ENCODE data around the gene SLCO3A1.

SLCO3A1 gene

GRCh38 chr15:91861223-91861622 lies 7.7 kb downstream of the SLCO3A1 start (continued):
- TF ChIP-seq ZNF529 (tag by site-specific recombination; IDR thresholded peaks at IDR 0.05; ENCODE audit: insufficient replicate concordance) (no peak), GLIS2 (tag by site-specific recombination; IDR thresholded peaks at IDR 0.05) (no peak), ZNF311 (tag by site-specific recombination; IDR thresholded peaks at IDR 0.05; ENCODE audit: borderline replicate concordance) (no peak), ZNF10 (tag by site-specific recombination; IDR thresholded peaks at IDR 0.05) (no peak)
- TF ChIP-seq, protein P1, sequence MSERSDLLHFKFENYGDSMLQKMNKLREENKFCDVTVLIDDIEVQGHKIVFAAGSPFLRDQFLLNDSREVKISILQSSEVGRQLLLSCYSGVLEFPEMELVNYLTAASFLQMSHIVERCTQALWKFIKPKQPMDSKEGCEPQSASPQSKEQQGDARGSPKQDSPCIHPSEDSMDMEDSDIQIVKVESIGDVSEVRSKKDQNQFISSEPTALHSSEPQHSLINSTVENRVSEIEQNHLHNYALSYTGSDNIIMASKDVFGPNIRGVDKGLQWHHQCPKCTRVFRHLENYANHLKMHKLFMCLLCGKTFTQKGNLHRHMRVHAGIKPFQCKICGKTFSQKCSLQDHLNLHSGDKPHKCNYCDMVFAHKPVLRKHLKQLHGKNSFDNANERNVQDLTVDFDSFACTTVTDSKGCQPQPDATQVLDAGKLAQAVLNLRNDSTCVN (tag by site-specific recombination; optimal IDR thresholded peaks at IDR 0.05), result no peak

DNA sequence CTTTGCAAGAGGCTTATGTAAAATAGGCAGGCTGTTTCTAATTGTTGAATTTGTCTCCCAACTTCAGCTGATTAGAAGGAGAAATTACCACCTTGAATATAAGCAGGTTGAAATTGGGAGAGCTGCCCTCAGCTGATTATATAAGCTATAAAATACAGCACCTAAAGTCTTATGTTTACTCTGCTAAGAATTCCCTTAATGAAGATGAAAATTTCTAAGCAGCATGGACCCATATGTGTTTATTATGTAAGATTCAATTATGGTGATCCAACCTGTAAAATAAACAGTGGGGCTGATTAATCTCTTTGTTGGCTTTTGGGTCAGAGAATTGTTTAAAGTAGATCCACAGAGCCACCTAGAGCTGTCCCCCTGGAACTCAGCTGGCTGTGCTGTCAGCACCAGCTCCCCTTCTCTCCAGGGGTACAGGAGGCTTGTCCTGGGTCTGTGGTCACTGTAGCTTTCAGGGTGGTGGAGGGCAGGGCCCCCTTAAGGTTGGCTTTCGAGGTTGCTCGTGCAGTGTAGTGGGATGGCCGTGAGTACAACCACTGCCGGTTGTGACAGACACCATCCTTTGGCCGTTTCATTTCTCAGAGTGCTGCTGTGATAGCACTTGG lies 9.5 kb downstream of the SLCO3A1 start:
- Histone ChIP-seq H3K9me3 (ENCODE audit: control insufficient read depth, insufficient read depth, low read depth, low read length) (no peaks in the 10 kb centered on the region), H3K4me1 (ENCODE audit: control insufficient read depth, insufficient read depth, low read length) (peaks cover 1% of the 10 kb centered on the region), H3K27ac (ENCODE audit: extremely low read depth, low read depth, low read length) (no peak overlapping the region), H3K36me3 (ENCODE audit: control insufficient read depth in 2 of 2, insufficient read depth in 1 of 2, low read length in 2 of 2) (no peaks in the 10 kb centered on the region), H3K4me3 (ENCODE audit: low read depth, low read length) (no peak overlapping the region)
- ChIA-PET CTCF (interaction anchor here (0.7 to 1.7 kb wide), 2 partner anchors 9 to 11 kb away, joined by 3 to 5 read pairs; partner anchors contain the start of gene SLCO3A1), POLR2A (no interaction called here)
- TF ChIP-seq ZNF426 (tag by site-specific recombination; IDR thresholded peaks at IDR 0.05), result no peak
- TF ChIP-seq, protein P2, sequence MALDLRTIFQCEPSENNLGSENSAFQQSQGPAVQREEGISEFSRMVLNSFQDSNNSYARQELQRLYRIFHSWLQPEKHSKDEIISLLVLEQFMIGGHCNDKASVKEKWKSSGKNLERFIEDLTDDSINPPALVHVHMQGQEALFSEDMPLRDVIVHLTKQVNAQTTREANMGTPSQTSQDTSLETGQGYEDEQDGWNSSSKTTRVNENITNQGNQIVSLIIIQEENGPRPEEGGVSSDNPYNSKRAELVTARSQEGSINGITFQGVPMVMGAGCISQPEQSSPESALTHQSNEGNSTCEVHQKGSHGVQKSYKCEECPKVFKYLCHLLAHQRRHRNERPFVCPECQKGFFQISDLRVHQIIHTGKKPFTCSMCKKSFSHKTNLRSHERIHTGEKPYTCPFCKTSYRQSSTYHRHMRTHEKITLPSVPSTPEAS (tag by site-specific recombination; IDR thresholded peaks at IDR 0.05), result no peak
- no peak for TF ChIP-seq ZNF701 (tag by site-specific recombination; IDR thresholded peaks at IDR 0.05)
- no peak for TF ChIP-seq ZNF777 (tag by site-specific recombination; IDR thresholded peaks at IDR 0.05; ENCODE audit: borderline replicate concordance)

DNA sequence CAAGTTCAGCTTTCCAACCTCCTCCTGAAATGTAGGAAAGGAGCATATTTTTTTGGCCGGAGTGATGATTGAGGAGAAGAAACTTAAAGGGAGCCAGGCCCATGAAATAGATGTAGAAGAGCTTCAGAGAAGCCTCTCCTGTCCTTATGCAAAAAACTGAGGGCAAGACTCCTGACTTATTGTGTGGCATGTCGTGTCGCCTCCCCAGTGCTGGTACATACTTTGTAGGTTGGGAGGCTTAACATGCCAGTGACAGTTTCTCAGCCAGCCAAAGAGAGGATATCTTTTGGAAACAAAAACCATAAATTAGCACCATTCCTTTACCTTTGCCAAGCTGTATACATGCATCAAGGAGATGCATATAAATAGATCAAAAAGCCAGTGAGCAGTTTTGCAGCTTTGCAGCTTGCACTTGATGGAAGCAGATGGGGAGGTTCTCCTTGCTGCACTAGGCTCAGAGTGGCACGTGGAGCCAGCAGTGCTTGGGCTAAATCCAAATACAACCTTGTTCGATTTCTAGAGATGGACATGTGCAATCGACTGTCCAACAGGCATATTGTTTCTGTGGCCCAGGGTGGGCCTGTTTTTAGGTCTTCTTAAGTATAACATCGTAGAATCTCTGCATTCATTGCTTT lies 10.2 kb downstream of the SLCO3A1 start:
- Histone ChIP-seq H3K9me3 (ENCODE audit: control insufficient read depth, insufficient read depth, low read depth, low read length) (no peaks in the 10 kb centered on the region), H3K4me1 (ENCODE audit: control insufficient read depth, insufficient read depth, low read length) (no peaks in the 10 kb centered on the region; the same call in 1 of the 2 replicates), H3K27ac (ENCODE audit: extremely low read depth, low read depth, low read length) (no peak overlapping the region), H3K4me3 (ENCODE audit: low read depth, low read length) (no peak overlapping the region), H3K36me3 (ENCODE audit: control insufficient read depth in 2 of 2, insufficient read depth in 1 of 2, low read length in 2 of 2) (no peaks in the 10 kb centered on the region)
- CTCF ChIA-PET, result interaction anchor here (0.7 to 1.7 kb wide), 2 partner anchors 10 to 12 kb away, joined by 3 to 5 read pairs; partner anchors contain the start of gene SLCO3A1
- POLR2A ChIA-PET, result interaction anchor here (0.6 kb wide), 1 partner anchor 561 kb away, joined by 3 read pairs; no protein-coding TSS in a partner anchor
- TF ChIP-seq ZNF658 (tag by site-specific recombination; IDR thresholded peaks at IDR 0.05), result no peak
- TF ChIP-seq, protein P3, sequence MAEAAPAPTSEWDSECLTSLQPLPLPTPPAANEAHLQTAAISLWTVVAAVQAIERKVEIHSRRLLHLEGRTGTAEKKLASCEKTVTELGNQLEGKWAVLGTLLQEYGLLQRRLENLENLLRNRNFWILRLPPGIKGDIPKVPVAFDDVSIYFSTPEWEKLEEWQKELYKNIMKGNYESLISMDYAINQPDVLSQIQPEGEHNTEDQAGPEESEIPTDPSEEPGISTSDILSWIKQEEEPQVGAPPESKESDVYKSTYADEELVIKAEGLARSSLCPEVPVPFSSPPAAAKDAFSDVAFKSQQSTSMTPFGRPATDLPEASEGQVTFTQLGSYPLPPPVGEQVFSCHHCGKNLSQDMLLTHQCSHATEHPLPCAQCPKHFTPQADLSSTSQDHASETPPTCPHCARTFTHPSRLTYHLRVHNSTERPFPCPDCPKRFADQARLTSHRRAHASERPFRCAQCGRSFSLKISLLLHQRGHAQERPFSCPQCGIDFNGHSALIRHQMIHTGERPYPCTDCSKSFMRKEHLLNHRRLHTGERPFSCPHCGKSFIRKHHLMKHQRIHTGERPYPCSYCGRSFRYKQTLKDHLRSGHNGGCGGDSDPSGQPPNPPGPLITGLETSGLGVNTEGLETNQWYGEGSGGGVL (tag by site-specific recombination; IDR thresholded peaks at IDR 0.05), result no peak
- TF ChIP-seq, protein P4, sequence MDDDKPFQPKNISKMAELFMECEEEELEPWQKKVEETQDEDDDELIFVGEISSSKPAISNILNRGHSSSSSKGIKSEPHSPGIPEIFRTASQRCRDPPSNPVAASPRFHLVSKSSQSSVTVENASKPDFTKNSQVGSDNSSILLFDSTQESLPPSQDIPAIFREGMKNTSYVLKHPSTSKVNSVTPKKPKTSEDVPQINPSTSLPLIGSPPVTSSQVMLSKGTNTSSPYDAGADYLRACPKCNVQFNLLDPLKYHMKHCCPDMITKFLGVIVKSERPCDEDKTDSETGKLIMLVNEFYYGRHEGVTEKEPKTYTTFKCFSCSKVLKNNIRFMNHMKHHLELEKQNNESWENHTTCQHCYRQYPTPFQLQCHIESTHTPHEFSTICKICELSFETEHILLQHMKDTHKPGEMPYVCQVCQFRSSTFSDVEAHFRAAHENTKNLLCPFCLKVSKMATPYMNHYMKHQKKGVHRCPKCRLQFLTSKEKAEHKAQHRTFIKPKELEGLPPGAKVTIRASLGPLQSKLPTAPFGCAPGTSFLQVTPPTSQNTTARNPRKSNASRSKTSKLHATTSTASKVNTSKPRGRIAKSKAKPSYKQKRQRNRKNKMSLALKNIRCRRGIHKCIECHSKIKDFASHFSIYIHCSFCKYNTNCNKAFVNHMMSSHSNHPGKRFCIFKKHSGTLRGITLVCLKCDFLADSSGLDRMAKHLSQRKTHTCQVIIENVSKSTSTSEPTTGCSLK (tag by site-specific recombination; IDR thresholded peaks at IDR 0.05), result no peak
- no peak for TF ChIP-seq ZBTB10 (tag by site-specific recombination; IDR thresholded peaks at IDR 0.05)
- TF ChIP-seq GLI4 (tag by site-specific recombination; IDR thresholded peaks at IDR 0.05), result no peak
- TF ChIP-seq ZNF518A (tag by site-specific recombination; conservative IDR thresholded peaks at IDR 0.05; ENCODE audit: low read depth), result no peak
